Cerebellar nuclear complex (tissue), 1 donor: Measurements from ENCODE around the gene NELL1.
"Not testable (repeated sequence)": the region's sequence is repeated elsewhere in the genome, so short reads cannot be mapped to it uniquely, and the experiment has no call there.

Experiments
- DNase-seq, 2 experiments: peaks; one replicate each; lab custom pipeline; 2025; lab: John Stamatoyannopoulos, UW

Gene NELL1

GRCh38 chr11:21205205-21205604 lies 535.8 kb downstream of the NELL1 start:
- DNase-seq, result no peak

- no peak for DNase-seq
These were observed 556.5 kb downstream of the NELL1 start for GRCh38 chr11:21225860-21226259.

- no peak for DNase-seq
These were observed 559.8 kb downstream of the NELL1 start for GRCh38 chr11:21229224-21229623.

GRCh38 chr11:21250196-21250595 lies 580.8 kb downstream of the NELL1 start:
- DNase-seq, result no peak

- no peak for DNase-seq
These were observed 584.7 kb downstream of the NELL1 start for GRCh38 chr11:21254055-21254454.

- DNase-seq, result no peak
These were observed 585.4 kb downstream of the NELL1 start for GRCh38 chr11:21254790-21255189.

- DNase-seq, result no peak
These were observed 588.1 kb downstream of the NELL1 start for GRCh38 chr11:21257461-21257860.

- no peak for DNase-seq
These were observed 589.0 kb downstream of the NELL1 start for GRCh38 chr11:21258414-21258813.

GRCh38 chr11:21260101-21260500 lies 590.7 kb downstream of the NELL1 start:
- no peak for DNase-seq

- DNase-seq, result no peak
These were observed 593.6 kb downstream of the NELL1 start for GRCh38 chr11:21262992-21263391.

GRCh38 chr11:21264125-21264524 lies 594.7 kb downstream of the NELL1 start:
- no peak for DNase-seq

- DNase-seq, result no peak
These were observed 598.6 kb downstream of the NELL1 start for GRCh38 chr11:21268036-21268435.

- DNase-seq, result not testable (repeated sequence)
These were observed 602.8 kb downstream of the NELL1 start for GRCh38 chr11:21272139-21272538.

- no peak for DNase-seq
These were observed 609.5 kb downstream of the NELL1 start for GRCh38 chr11:21278840-21279239.

GRCh38 chr11:21285104-21285503 lies 615.7 kb downstream of the NELL1 start:
- no peak for DNase-seq

- DNase-seq, result no peak
These were observed 620.3 kb downstream of the NELL1 start for GRCh38 chr11:21289686-21290085.

- no peak for DNase-seq
These were observed 626.1 kb downstream of the NELL1 start for GRCh38 chr11:21295508-21295907.

- no peak for DNase-seq
These were observed 632.6 kb downstream of the NELL1 start for GRCh38 chr11:21301981-21302380.

- DNase-seq, result no peak
These were observed 637.5 kb downstream of the NELL1 start for GRCh38 chr11:21306739-21307358.

- no peak for DNase-seq
These were observed 638.5 kb downstream of the NELL1 start for GRCh38 chr11:21307874-21308273.

- DNase-seq, result no peak
These were observed 647.2 kb downstream of the NELL1 start for GRCh38 chr11:21316591-21316990.

GRCh38 chr11:21321072-21321471 lies 651.7 kb downstream of the NELL1 start:
- DNase-seq, result no peak

GRCh38 chr11:21321530-21321929 lies 652.1 kb downstream of the NELL1 start:
- no peak for DNase-seq

- DNase-seq, result no peak
These were observed 654.2 kb downstream of the NELL1 start for GRCh38 chr11:21323617-21324016.
